Lower lobe of right lung (tissue), 2 donors: Measurements from ENCODE around the gene RPS6KC1. TPM values are rescaled to one million over a fixed set of nuclear protein-coding genes. Genes with fewer than 3 reads are reported as not detected.
"Not testable (repeated sequence)": the region's sequence is repeated elsewhere in the genome, so short reads cannot be mapped to it uniquely, and the experiment has no call there.

Experiments
- ATAC-seq, 2 donors: fragments of 200-7000 bp; cut with Tn5 transposase; one replicate each; pipeline ENCODE4 v1.9.1; 2020 to 2022; ENCODE audit warnings: mild to moderate bottlenecking in 2 of 2, moderate library complexity in 2 of 2
- DNase-seq: peaks from one replicate; pipeline ENCODE4 v3.0.0-alpha.2; 2020
- H3K27ac ChIP-seq: fragments of 200-600 bp; one replicate; pipeline ENCODE4 v1.8.0; 2022
- H3K27me3 ChIP-seq: fragments of 200-600 bp; one replicate; pipeline ENCODE4 v1.8.0; 2022; ENCODE audit warnings: low read depth
- H3K36me3 ChIP-seq: fragments of 200-600 bp; one replicate; pipeline ENCODE4 v1.8.0; 2022; ENCODE audit warnings: mild to moderate bottlenecking
- H3K4me1 ChIP-seq: fragments of 200-600 bp; one replicate; pipeline ENCODE4 v1.8.0; 2022
- H3K4me3 ChIP-seq: fragments of 200-600 bp; one replicate; pipeline ENCODE4 v1.8.0; 2022; ENCODE audit warnings: mild to moderate bottlenecking
- H3K9me3 ChIP-seq: fragments of 200-600 bp; one replicate; pipeline ENCODE4 v1.8.0; 2022
- CTCF ChIP-seq: fragments of 200-600 bp; IDR thresholded peaks from one replicate; pipeline ENCODE4 v1.8.0; 2022; ENCODE audit warnings: antibody characterized with exemption, mild to moderate bottlenecking
- intact Hi-C: fragments of 100-400 bp; cut with DNase I; formaldehyde crosslinking; loops from one replicate; pipeline ENCODE4 v1.11.0; 2022
- total RNA-seq: library from RNA; stranded (reverse); fragmentation: NEBNext Ultra II Directional; extraction: Animal tissue kit (Norgen Biotek cat#: 25700); gene quantifications from one replicate; pipeline ENCODE4 v1.2.1, GENCODE V29; 2021
- donor health status: DM: no; HTN: yes; CAD: no; lungs with severe emphysema.

Gene RPS6KC1
- total RNA-seq, 1 donor from 2014 or later: 18.7 TPM

- TF ChIP-seq CTCF: no peak
- no peak for ATAC-seq
- Histone ChIP-seq H3K27me3 (no peaks in the 10 kb centered on the region), H3K4me1 (no peaks in the 10 kb centered on the region), H3K27ac (no peak overlapping the region), H3K36me3 (no peaks in the 10 kb centered on the region), H3K4me3 (no peak overlapping the region), H3K9me3 (no peaks in the 10 kb centered on the region)
- no peak for DNase-seq
- intact Hi-C loops: no loop called here
Observed at GRCh38 chr1:213303286-213303685, 252.2 kb downstream of the RPS6KC1 start.

- ATAC-seq: no peak
- Histone ChIP-seq H3K27ac (no peak overlapping the region), H3K9me3 (no peaks in the 10 kb centered on the region), H3K4me3 (no peak overlapping the region), H3K27me3 (no peaks in the 10 kb centered on the region), H3K4me1 (no peaks in the 10 kb centered on the region), H3K36me3 (no peaks in the 10 kb centered on the region)
- intact Hi-C loops: no loop called here
- no peak for TF ChIP-seq CTCF
- DNase-seq: no peak
Observed at GRCh38 chr1:213315571-213315970, 264.5 kb downstream of the RPS6KC1 start.

GRCh38 chr1:213318458-213318857 lies 267.4 kb downstream of the RPS6KC1 start:
- H3K36me3 ChIP-seq, H3K27ac ChIP-seq, DNase-seq, intact Hi-C loops, H3K4me1 ChIP-seq, ATAC-seq, H3K4me3 ChIP-seq, H3K9me3 ChIP-seq, H3K27me3 ChIP-seq: not testable (repeated sequence)

- no peak overlapping the region for H3K27ac ChIP-seq
- no peak for TF ChIP-seq CTCF
Observed at GRCh38 chr1:213320191-213320870, 269.3 kb downstream of the RPS6KC1 start.

More at GRCh38 chr1:213320191-213320870, 269.3 kb downstream of the RPS6KC1 start:
- Histone ChIP-seq H3K4me3 (no peak overlapping the region), H3K36me3 (no peaks in the 10 kb centered on the region), H3K9me3 (no peaks in the 10 kb centered on the region), H3K27me3 (no peaks in the 10 kb centered on the region), H3K4me1 (no peaks in the 10 kb centered on the region)
- ATAC-seq (no peak), DNase-seq (no peak)
- intact Hi-C loops: no loop called here

Other genes with a start within 250 kb of the RPS6KC1 start
- gene SPATA45, start 203.6 kb upstream of the RPS6KC1 start, total RNA-seq: not detected
- 6.3 TPM for gene FLVCR1, start 193.0 kb upstream of the RPS6KC1 start, total RNA-seq
- 1.6 TPM for gene VASH2, start 100.7 kb upstream of the RPS6KC1 start, total RNA-seq
- 36.6 TPM for gene ANGEL2, start 35.4 kb upstream of the RPS6KC1 start, total RNA-seq